ENCODE measurements around the gene CBL. TPM values are rescaled to one million over a fixed set of nuclear protein-coding genes. Genes with fewer than 3 reads are reported as not detected.

The CBL gene
- total RNA-seq, 4 donors from 2014 or later: 10.0 to 39.9 (median 13.0) TPM

DNA sequence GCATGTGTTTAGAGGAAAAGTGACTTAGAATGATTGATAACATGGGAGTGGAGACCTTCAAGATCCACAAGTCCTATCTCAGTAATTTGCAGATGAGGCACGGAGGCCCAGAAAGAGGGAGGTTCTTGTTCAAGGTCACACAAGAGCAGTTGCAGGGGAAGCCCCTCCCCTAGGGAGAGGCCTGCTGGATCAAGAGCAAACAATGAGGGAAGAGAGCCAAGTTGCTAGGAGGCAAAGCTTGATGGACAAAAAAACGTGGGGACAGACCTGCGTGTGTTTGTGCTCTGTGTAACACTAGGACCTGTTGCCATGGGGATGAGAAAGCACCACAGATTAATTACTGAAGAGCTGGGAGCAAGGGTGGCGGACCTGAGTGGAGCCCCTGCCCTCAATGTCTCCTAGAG, 146.7 kb downstream of the CBL start:
- Histone ChIP-seq H3K4me3 (no peak overlapping the region), H3K9me3 (no peaks in the 10 kb centered on the region), H3K36me3 (no peaks in the 10 kb centered on the region), H3K27ac (no peak overlapping the region), H3K4me1 (no peaks in the 10 kb centered on the region), H3K27me3 (no peaks in the 10 kb centered on the region)
- peak in 1 of 2 donors; percentile 34 for DNase-seq
- intact Hi-C loops (cut with DNase I; ENCODE audit: low total_unique reads): loop anchor here (10.0 kb wide), 1 partner anchor 122 kb away; no protein-coding TSS in a partner anchor
- no peak for TF ChIP-seq POLR2A (IDR thresholded peaks at IDR 0.05)
- TF ChIP-seq, protein P1, sequence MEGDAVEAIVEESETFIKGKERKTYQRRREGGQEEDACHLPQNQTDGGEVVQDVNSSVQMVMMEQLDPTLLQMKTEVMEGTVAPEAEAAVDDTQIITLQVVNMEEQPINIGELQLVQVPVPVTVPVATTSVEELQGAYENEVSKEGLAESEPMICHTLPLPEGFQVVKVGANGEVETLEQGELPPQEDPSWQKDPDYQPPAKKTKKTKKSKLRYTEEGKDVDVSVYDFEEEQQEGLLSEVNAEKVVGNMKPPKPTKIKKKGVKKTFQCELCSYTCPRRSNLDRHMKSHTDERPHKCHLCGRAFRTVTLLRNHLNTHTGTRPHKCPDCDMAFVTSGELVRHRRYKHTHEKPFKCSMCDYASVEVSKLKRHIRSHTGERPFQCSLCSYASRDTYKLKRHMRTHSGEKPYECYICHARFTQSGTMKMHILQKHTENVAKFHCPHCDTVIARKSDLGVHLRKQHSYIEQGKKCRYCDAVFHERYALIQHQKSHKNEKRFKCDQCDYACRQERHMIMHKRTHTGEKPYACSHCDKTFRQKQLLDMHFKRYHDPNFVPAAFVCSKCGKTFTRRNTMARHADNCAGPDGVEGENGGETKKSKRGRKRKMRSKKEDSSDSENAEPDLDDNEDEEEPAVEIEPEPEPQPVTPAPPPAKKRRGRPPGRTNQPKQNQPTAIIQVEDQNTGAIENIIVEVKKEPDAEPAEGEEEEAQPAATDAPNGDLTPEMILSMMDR (IDR thresholded peaks at IDR 0.05): no peak

DNA sequence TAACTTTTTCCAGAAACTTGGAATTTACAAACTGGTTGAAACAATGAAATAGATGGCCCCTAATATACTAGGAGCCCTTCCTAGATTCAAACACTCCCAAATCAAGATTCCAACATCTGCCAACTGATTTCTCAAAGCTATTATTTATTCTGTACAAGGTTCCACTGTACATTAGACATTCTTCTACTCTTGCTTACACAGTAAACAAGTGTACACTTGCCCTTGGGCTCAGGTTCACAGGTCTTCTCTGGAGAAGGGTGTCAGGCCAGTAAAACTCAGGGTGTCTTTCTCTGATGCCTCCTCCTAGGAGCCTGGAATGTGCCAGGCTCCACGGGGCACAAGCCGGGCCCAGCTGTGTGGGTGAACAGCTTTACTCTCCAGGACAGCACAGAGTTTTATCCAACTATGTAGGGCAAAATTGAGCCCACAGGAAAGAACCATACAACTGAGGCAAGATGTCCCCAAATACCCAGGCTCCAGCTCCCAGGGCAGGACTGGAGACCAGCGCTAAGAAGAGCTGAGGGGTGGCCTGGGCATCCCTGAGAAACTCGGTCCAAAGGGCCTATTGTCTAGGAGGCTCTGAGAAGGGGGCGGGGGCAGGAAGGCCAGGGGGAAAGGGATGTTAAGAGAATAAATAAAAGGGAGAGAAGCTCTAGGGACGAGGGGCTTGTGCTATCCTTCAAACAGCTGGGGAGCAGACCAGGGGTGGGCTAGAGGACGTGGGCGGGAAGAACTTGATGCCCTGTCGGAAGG, 149.1 kb downstream of the CBL start:
- DNase-seq: peak in 1 of 2 donors; percentile 15
- Histone ChIP-seq H3K4me3 (no peak overlapping the region), H3K36me3 (no peaks in the 10 kb centered on the region), H3K27me3 (no peaks in the 10 kb centered on the region), H3K9me3 (no peaks in the 10 kb centered on the region), H3K4me1 (no peaks in the 10 kb centered on the region), H3K27ac (no peak overlapping the region)
- TF ChIP-seq POLR2A (IDR thresholded peaks at IDR 0.05): no peak
- TF ChIP-seq, protein P1 (IDR thresholded peaks at IDR 0.05): no peak
- intact Hi-C loops (cut with DNase I; ENCODE audit: low total_unique reads): loop anchor here (10.0 kb wide), 1 partner anchor 120 kb away; no protein-coding TSS in a partner anchor

DNA sequence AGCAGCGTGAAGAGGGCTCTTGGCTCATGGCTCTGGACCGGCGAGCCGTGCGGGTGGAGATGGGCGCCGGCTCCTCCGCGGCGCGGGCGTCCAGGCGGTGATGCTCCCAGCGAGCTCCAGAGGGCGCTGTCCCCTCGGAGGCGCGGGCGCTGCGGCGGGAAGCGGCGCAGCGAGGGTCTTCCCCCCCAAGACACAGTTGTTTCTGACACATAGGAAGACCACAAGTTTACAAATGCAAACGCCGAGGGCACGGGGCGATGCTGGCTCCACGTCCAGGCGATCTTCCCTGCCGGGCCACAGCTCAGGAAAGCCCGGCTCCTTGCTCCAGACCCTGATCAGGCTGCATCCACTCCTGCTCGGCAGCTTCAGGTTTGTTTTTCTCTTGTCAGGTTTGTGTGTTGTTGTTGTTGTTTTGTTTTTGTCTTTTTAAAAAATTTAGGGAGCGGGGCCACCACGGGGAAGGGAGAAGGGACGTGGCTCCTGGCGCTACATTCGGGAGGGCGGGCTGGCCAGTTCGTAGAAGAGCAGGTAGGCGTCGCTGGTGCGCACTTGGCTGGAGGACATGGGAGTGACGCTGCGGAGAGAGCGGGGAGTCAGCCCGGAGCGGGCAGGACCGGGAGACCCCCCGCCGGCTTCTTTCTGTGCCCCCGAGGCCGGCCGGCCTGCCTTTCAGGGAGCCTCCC, 150.4 kb downstream of the CBL start:
- intact Hi-C loops (cut with DNase I; ENCODE audit: low total_unique reads): loop anchor here (2.0 to 10.0 kb wide), 2 partner anchors 22 to 118 kb away; no protein-coding TSS in a partner anchor
- DNase-seq: peak; percentile 86
- Histone ChIP-seq H3K4me3 (peak overlapping the region; percentile 37 to 51), H3K27ac (peak overlapping the region; percentile 89 to 90), H3K36me3 (no peaks in the 10 kb centered on the region), H3K27me3 (no peaks in the 10 kb centered on the region), H3K4me1 (no peaks in the 10 kb centered on the region), H3K9me3 (no peaks in the 10 kb centered on the region)
- TF ChIP-seq, protein P1 (IDR thresholded peaks at IDR 0.05): peak; percentile 85 to 94 (median 90)
- no peak for TF ChIP-seq POLR2A (IDR thresholded peaks at IDR 0.05)

DNA sequence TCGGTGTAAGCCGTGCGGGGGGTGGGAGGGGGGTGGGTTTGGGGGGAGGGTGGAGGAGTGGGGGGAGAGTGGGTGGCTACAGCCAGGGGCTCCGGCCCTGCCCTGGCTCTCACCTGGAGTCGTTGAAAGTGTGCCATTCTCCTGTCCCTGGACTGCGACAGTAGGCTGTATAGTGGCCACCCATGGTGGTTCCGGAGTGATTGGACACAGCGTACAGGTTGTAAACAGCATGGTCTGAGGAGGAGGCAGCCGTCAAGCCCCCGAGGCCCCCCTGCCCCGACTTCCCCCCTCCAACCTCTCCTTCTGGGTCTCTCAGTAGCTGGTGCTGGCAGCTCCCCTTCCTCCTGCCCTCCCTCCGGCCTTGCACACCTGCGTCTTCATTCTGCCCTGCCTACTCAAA, 150.9 kb downstream of the CBL start:
- intact Hi-C loops (cut with DNase I; ENCODE audit: low total_unique reads): loop anchor here (2.0 to 10.0 kb wide), 2 partner anchors 22 to 118 kb away; no protein-coding TSS in a partner anchor
- DNase-seq: peak in 1 of 2 donors; percentile 27
- H3K4me1 ChIP-seq: no peaks in the 10 kb centered on the region
- TF ChIP-seq, protein P1 (IDR thresholded peaks at IDR 0.05): no peak
- TF ChIP-seq POLR2A (IDR thresholded peaks at IDR 0.05): no peak
- H3K27me3 ChIP-seq: no peaks in the 10 kb centered on the region
- H3K4me3 ChIP-seq: peak overlapping the region; percentile 37 to 51
- no peaks in the 10 kb centered on the region for H3K9me3 ChIP-seq
- H3K36me3 ChIP-seq: no peaks in the 10 kb centered on the region
- H3K27ac ChIP-seq: peak overlapping the region; percentile 89 to 90

Small RNA genes within 50 kb of the gene (microRNA-seq; reads per million reads assigned to microRNA genes)
- not detected for gene MIR6756 (ENCODE audit: borderline microRNAs expressed, borderline replicate concordance)

Small RNA genes within 50 kb of the gene (small RNA-seq; reads per million reads assigned to genes)
- gene RF01225: not detected
- not detected for gene RNU6-262P

Other genes with a start within 250 kb of the CBL start
- gene FOXR1, start 234.6 kb upstream of the CBL start, total RNA-seq: not detected
- gene CENATAC, start 208.2 kb upstream of the CBL start, total RNA-seq: 10 to 100 TPM; 19.5 to 88.2 (median 49.7) TPM
- gene RPS25, start 188.0 kb upstream of the CBL start, total RNA-seq: 1,000 to 10,000 TPM; 1,075 to 3,325 (median 1,649) TPM
- 10 to 100 TPM in 2 of 4 donors, 1 to 10 TPM in 2; 8.2 to 55.4 (median 28.6) TPM for gene TRAPPC4, start 187.6 kb upstream of the CBL start, total RNA-seq
- 10 to 100 TPM in 2 of 4 donors, 1 to 10 TPM in 2; 7.4 to 18.1 (median 11.9) TPM for gene SLC37A4, start 175.5 kb upstream of the CBL start, total RNA-seq
- 10 to 100 TPM; 10.8 to 91.4 (median 61.2) TPM for gene HYOU1, start 149.1 kb upstream of the CBL start, total RNA-seq
- gene VPS11, start 138.5 kb upstream of the CBL start, total RNA-seq: 10 to 100 TPM; 25.6 to 86.6 (median 36.3) TPM
- 10 to 100 TPM in 3 of 4 donors, 1 to 10 TPM in 1; 9.5 to 19.9 (median 15.3) TPM for gene HMBS, start 121.5 kb upstream of the CBL start, total RNA-seq
- 10 to 100 TPM in 2 of 4 donors, 1 to 10 TPM in 2; 2.8 to 30.6 (median 16.9) TPM for gene DPAGT1, start 104.5 kb upstream of the CBL start, total RNA-seq
- gene C2CD2L, start 99.0 kb upstream of the CBL start, total RNA-seq: 10 to 100 TPM in 1 of 4 donors, 1 to 10 TPM in 3; 1.8 to 14.3 (median 2.7) TPM
- gene HINFP, start 84.8 kb upstream of the CBL start, total RNA-seq: 10 to 100 TPM; 13.5 to 27.6 (median 15.4) TPM
- gene ABCG4, start 57.3 kb upstream of the CBL start, total RNA-seq: 1 to 10 TPM in 1 of 4 donors, under 1 TPM in 1, not detected in 2; 0.55 to 2.7 TPM
- 10 to 100 TPM in 3 of 4 donors, 1 to 10 TPM in 1; 5.1 to 23.5 (median 16.8) TPM for gene NLRX1, start 37.6 kb upstream of the CBL start, total RNA-seq
- under 1 TPM in 2 of 4 donors, not detected in 2; under 0.01 to 0.41 TPM for gene NHERF4, start 20.9 kb upstream of the CBL start, total RNA-seq
- 100 to 1,000 TPM; 228 to 564 (median 354) TPM for gene MCAM, start 110.8 kb downstream of the CBL start, total RNA-seq
- 10 to 100 TPM in 1 of 4 donors, 1 to 10 TPM in 3; 3.3 to 23.1 (median 6.8) TPM for gene RNF26, start 128.2 kb downstream of the CBL start, total RNA-seq
- gene C1QTNF5, start 134.5 kb downstream of the CBL start, total RNA-seq: 10 to 100 TPM in 3 of 4 donors, 1 to 10 TPM in 1; 6.5 to 40.2 (median 35.7) TPM
- gene MFRP, start 140.4 kb downstream of the CBL start, total RNA-seq: under 1 TPM in 2 of 4 donors, not detected in 2; 0.07 to 0.26 TPM
- 10 to 100 TPM in 1 of 4 donors, 1 to 10 TPM in 1, under 1 TPM in 1, not detected in 1; 0.29 to 28.2 (median 2.1) TPM for gene USP2, start 175.4 kb downstream of the CBL start, total RNA-seq
- gene THY1, start 216.8 kb downstream of the CBL start, total RNA-seq: 10 to 100 TPM; 10.7 to 88.9 (median 41.3) TPM